Keratinocyte (primary cell): Measurements from ENCODE around the gene EDA. TPM values are rescaled to one million over a fixed set of nuclear protein-coding genes. Genes with fewer than 3 reads are reported as not detected.

Source experiments
- DNase-seq: peaks from one replicate; pipeline ENCODE4 v3.0.0-alpha.2; 2011; ENCODE audit warnings: low read depth, missing footprints, low spot score
- FAIRE-seq: peaks from 2 replicates; lab custom pipeline; 2011; peaks lifted over from hg19 to GRCh38; lab: Jason Lieb, UNC
- H2AFZ ChIP-seq: 2 replicates; pipeline ENCODE4 v1.6.0; 2012; ENCODE audit warnings: low read length, control low read depth, inconsistent platforms; ENCODE audit not compliant: control insufficient read depth
- H3K27ac ChIP-seq: 2 replicates; pipeline ENCODE4 v1.5.1; 2011; ENCODE audit warnings: low read length; ENCODE audit not compliant: control insufficient read depth, insufficient read depth
- H3K27me3 ChIP-seq: 3 replicates; pipeline ENCODE4 v1.6.0; 2011; ENCODE audit warnings: low read length; ENCODE audit not compliant: control insufficient read depth, insufficient read depth; ENCODE audit errors: extremely low read depth
- H3K36me3 ChIP-seq, 2 experiments: 2 replicates in 1 of 2; 3 replicates in 1 of 2; pipeline ENCODE4 v1.5.1; 2011; ENCODE audit warnings: low read length in 2 of 2, mild to moderate bottlenecking in 1 of 2; ENCODE audit not compliant: control insufficient read depth in 2 of 2, insufficient read depth in 2 of 2; ENCODE audit errors: extremely low read depth in 1 of 2
- H3K4me1 ChIP-seq: 3 replicates; pipeline ENCODE4 v1.5.1; 2011; ENCODE audit warnings: low read length; ENCODE audit not compliant: control insufficient read depth, insufficient read depth; ENCODE audit errors: extremely low read depth
- H3K4me2 ChIP-seq: 3 replicates; pipeline ENCODE4 v1.6.0; 2011; ENCODE audit warnings: low read depth, low read length; ENCODE audit not compliant: control insufficient read depth, insufficient read depth; ENCODE audit errors: extremely low read depth
- H3K4me3 ChIP-seq, 3 experiments: fragments of 200-600 bp in 1 of 3; sonication (generic) in 1 of 3; 2 replicates in 2 of 3; 3 replicates in 1 of 3; pipeline ENCODE4 v1.5.1; 2011 to 2016; ENCODE audit warnings: low read length in 3 of 3, mild to moderate bottlenecking in 3 of 3, control low read depth in 2 of 3, inconsistent platforms in 1 of 3, low read depth in 1 of 3, mixed read lengths in 1 of 3, mixed run types in 1 of 3, moderate library complexity in 1 of 3; ENCODE audit not compliant: control insufficient read depth in 2 of 3, insufficient read depth in 2 of 3; ENCODE audit errors: extremely low read depth in 1 of 3
- H3K79me2 ChIP-seq: 2 replicates; pipeline ENCODE4 v1.6.0; 2012; ENCODE audit warnings: low read length; ENCODE audit not compliant: control insufficient read depth, insufficient read depth
- H3K9ac ChIP-seq: 3 replicates; pipeline ENCODE4 v1.6.0; 2011; ENCODE audit warnings: low read length; ENCODE audit not compliant: control insufficient read depth, insufficient read depth; ENCODE audit errors: extremely low read depth
- H3K9me1 ChIP-seq: 3 replicates; pipeline ENCODE4 v1.6.0; 2011; ENCODE audit warnings: low read length; ENCODE audit not compliant: control insufficient read depth, insufficient read depth; ENCODE audit errors: extremely low read depth
- H3K9me3 ChIP-seq: 2 replicates; pipeline ENCODE4 v1.5.1; 2012; ENCODE audit warnings: low read depth, low read length; ENCODE audit not compliant: control insufficient read depth
- H4K20me1 ChIP-seq: 3 replicates; pipeline ENCODE4 v1.6.0; 2011; ENCODE audit warnings: low read length; ENCODE audit not compliant: control insufficient read depth, insufficient read depth; ENCODE audit errors: extremely low read depth
- EZH2 ChIP-seq: IDR thresholded peaks from one replicate; pipeline ENCODE4 v1.6.1; 2012; ENCODE audit warnings: inconsistent platforms, mild to moderate bottlenecking, low read length, moderate library complexity
- dilution Hi-C: fragments of 300-500 bp; cut with MboI; formaldehyde crosslinking; loops from one replicate; pipeline ENCODE4 v1.7.0; 2020; ENCODE audit warnings: low sequenced_read_pairs; ENCODE audit not compliant: extremely low pct_ligation_motif_present
- polyA plus RNA-seq, 5 experiments: library from polyadenylated mRNA; depleted of rRNA in 3 of 5; stranded (reverse) in 3 of 5; stranded (forward) in 1 of 5; unstranded in 1 of 5; fragments of >200 nt; gene quantifications; 1 replicate in 1 of 5; 2 replicates in 3 of 5; 3 replicates in 1 of 5; pipeline versions ENCODE4 v1.2.1 to v1.2.3, GENCODE V29; 2011 to 2012; ENCODE audit warnings: missing spikeins in 2 of 5, low read depth in 1 of 5, low replicate concordance in 1 of 5
- TF ChIP-seq, protein P1 (sequence below), 3 experiments: IDR thresholded peaks in 1 of 3; conservative IDR thresholded peaks in 1 of 3; optimal IDR thresholded peaks in 1 of 3; 2 replicates in 2 of 3; 3 replicates in 1 of 3; pipeline versions ENCODE3 to v1.5.1; 2011; ENCODE audit warnings: low read length in 3 of 3, mild to moderate bottlenecking in 3 of 3, moderate library complexity in 2 of 3, control low read depth in 1 of 3, inconsistent platforms in 1 of 3; ENCODE audit not compliant: insufficient read depth in 2 of 3; ENCODE audit errors: extremely low read depth in 1 of 3

The EDA gene
- polyA plus RNA-seq, 1 donor (not counting 4 experiments of a cell fraction or from before 2014, with no cell fraction given), result 0.75 TPM

DNA sequence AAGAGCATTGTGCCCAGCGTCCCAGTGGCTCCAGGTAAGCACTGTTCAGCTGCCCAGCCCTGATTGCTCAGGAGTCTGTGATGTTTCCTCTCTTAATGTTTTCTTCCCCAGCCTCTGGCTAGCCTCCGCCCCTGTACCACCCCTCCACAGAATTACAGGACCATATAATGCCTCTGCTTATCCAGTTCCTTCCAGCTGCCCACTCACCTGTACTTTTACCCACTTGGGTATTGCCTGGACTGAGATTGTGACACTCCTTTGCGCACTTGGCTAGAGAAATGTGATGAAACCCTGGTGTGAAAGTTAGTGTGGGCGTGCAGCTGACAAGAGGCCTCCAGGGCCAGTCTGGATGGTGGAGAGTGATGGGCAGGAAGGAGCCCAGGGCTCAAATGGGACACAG lies 434.0 kb downstream of the EDA start, which contains the start of gene AWAT2:
Gene AWAT2 (minus strand): TSS at position 14 of the 400 bp plus-strand sequence. CDS start 6 bp downstream, at position 8.
- Histone ChIP-seq H3K4me3 (no peak within 1 kb of the TSS), H3K9me1 (no peaks in the 10 kb centered on the region), H3K27me3 (peaks cover 5% of the 10 kb centered on the region), H3K27ac (no peak within 1 kb of the TSS), H4K20me1 (no peaks in the 10 kb centered on the region), H3K9ac (no peak within 1 kb of the TSS), H3K36me3 (no peaks in the 10 kb centered on the region), H3K9me3 (no peaks in the 10 kb centered on the region), H3K79me2 (no peaks in the 10 kb centered on the region), H2AFZ (no peak within 1 kb of the TSS), H3K4me1 (peaks cover 9% of the 10 kb centered on the region), H3K4me2 (no peak within 1 kb of the TSS)
- FAIRE-seq (no peak), DNase-seq (no peak)
- dilution Hi-C loops, result no loop called here
- TF ChIP-seq, protein P1, sequence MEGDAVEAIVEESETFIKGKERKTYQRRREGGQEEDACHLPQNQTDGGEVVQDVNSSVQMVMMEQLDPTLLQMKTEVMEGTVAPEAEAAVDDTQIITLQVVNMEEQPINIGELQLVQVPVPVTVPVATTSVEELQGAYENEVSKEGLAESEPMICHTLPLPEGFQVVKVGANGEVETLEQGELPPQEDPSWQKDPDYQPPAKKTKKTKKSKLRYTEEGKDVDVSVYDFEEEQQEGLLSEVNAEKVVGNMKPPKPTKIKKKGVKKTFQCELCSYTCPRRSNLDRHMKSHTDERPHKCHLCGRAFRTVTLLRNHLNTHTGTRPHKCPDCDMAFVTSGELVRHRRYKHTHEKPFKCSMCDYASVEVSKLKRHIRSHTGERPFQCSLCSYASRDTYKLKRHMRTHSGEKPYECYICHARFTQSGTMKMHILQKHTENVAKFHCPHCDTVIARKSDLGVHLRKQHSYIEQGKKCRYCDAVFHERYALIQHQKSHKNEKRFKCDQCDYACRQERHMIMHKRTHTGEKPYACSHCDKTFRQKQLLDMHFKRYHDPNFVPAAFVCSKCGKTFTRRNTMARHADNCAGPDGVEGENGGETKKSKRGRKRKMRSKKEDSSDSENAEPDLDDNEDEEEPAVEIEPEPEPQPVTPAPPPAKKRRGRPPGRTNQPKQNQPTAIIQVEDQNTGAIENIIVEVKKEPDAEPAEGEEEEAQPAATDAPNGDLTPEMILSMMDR (optimal IDR thresholded peaks at IDR 0.05 in 1 of 3, IDR thresholded peaks at IDR 0.05 in 1 of 3, conservative IDR thresholded peaks at IDR 0.05 in 1 of 3; ENCODE audit: extremely low read depth in 1 of 3, insufficient read depth in 2 of 3, low read length in 3 of 3), result no peak
- no peak for TF ChIP-seq EZH2

DNA sequence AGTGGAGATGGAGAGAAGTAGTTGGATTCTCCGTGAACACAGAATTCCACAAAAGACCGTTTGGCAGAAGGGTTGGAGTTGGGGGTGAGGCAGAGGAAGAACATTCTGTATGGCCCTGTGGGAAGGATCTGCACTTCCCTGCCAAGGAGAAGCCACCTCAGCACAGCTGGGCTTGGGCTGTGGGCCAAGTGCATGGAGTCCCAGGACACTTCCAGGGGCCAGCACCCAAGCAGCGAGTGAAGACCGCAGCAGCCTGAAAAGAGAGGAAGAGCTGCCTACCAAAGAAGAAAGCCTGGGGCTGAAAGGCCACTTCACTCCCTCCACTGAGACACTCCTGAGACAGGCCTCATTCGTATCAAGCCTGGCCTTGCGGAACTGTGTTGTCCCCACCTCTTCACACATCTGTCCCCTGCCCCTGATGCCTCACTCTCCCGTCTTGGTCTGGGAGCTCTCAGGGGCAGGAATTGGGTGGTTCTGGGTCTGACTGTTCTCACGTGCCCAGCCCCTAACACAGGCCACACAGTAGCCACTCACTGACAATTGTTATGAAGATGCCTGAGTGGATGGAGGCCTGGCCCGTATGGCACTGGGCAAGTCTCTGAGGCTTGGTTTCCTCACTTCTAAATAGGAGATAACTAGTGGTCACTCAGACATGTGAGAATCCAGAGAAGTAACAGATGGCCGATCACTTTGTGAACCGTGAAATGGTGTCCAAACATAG lies 437.1 kb downstream of the EDA start:
- Histone ChIP-seq H3K4me3 (no peak overlapping the region), H3K9me1 (no peaks in the 10 kb centered on the region), H3K9ac (no peak overlapping the region), H4K20me1 (no peaks in the 10 kb centered on the region), H3K4me1 (no peaks in the 10 kb centered on the region), H3K79me2 (no peaks in the 10 kb centered on the region), H3K27me3 (peaks cover 5% of the 10 kb centered on the region), H3K27ac (no peak overlapping the region), H3K36me3 (no peaks in the 10 kb centered on the region), H3K4me2 (no peak overlapping the region), H3K9me3 (no peaks in the 10 kb centered on the region), H2AFZ (no peak overlapping the region)
- dilution Hi-C loops, result no loop called here
- FAIRE-seq (no peak), DNase-seq (no peak)
- TF ChIP-seq, protein P1 (optimal IDR thresholded peaks at IDR 0.05 in 1 of 3, IDR thresholded peaks at IDR 0.05 in 1 of 3, conservative IDR thresholded peaks at IDR 0.05 in 1 of 3; ENCODE audit: extremely low read depth in 1 of 3, insufficient read depth in 2 of 3, low read length in 3 of 3), result no peak
- no peak for TF ChIP-seq EZH2
